ENCODE measurements around the gene KLK10.

Gene KLK10, protein sequence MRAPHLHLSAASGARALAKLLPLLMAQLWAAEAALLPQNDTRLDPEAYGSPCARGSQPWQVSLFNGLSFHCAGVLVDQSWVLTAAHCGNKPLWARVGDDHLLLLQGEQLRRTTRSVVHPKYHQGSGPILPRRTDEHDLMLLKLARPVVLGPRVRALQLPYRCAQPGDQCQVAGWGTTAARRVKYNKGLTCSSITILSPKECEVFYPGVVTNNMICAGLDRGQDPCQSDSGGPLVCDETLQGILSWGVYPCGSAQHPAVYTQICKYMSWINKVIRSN

DNA sequence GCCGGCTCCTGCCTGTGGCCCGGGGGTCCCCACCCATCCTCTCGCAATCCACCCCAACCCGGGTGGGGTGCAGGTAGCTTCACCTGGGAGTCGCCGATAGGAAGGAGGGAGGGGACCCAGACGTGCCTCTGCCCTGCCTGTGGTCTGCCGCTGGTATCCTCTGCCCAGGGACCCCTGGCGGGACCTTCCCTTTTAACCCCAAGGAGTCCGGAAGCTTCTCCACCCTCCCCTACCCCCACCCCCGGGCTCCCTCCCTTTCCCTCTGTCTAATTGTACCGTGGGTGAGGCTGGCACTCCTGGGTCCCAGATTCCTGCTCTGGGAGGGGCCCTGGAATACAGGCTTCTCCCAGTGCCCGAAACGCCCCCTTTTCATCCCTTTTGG lies at the start of gene KLK10:
Gene KLK10 (minus strand): TSS at position 166 of the 382 bp plus-strand sequence. CDS start 579 bp downstream, outside the sequence.
- Mint-ChIP-seq H3K27me3 (ENCODE audit: low read depth) (peaks cover 50% of the 10 kb centered on the region), H3K4me3 (peak within 1 kb of the TSS; percentile 14), H3K36me3 (ENCODE audit: low read depth) (peaks cover 2% of the 10 kb centered on the region), H3K9me3 (no peaks in the 10 kb centered on the region), H3K4me1 (ENCODE audit: low read depth) (peaks cover 3% of the 10 kb centered on the region), H3K27ac (no peak within 1 kb of the TSS)
- DNase-seq (ENCODE audit: low spot score): no peak

DNA sequence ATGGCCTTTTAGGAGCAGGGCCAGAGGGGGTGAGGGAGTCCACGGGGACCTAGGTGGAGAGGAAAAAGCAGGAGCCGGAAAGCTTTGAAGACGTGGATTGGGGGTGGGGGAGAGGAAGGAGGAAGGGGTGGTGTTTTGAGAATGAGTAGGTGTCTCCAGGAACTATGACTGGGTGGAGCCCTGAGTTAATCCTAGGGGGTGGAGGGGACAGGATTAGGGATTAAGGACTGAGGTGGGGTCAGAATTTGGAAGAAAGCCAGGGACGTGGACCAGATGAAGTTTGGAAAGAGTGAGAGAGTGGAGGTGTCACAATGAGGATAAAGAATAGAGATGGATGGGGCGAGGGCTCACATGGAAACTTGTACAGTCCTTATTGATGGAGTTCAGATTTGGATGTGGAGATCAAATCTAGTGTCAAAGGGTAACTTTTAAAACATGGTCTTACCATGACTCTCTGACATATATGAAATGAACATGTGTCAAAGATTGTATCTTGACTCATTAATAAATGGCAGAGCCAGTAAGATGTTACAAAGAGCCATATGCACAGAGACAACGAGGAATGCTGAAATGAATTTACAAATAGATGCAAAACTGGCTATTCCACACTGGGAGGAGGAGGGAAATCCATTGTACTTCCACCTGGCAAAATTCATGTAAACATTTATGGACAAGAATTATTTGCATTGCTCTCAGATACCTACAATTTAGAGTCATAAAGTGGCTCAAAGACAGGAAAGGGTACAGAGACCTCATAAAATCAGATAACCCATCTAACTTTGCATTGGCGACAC lies 47.1 kb upstream of the KLK10 start:
- Mint-ChIP-seq H3K27ac (no peak overlapping the region), H3K4me3 (no peak overlapping the region), H3K27me3 (ENCODE audit: low read depth) (peaks cover 19% of the 10 kb centered on the region), H3K4me1 (ENCODE audit: low read depth) (no peaks in the 10 kb centered on the region), H3K9me3 (no peaks in the 10 kb centered on the region), H3K36me3 (ENCODE audit: low read depth) (no peaks in the 10 kb centered on the region)
- no peak for DNase-seq (ENCODE audit: low spot score)

DNA sequence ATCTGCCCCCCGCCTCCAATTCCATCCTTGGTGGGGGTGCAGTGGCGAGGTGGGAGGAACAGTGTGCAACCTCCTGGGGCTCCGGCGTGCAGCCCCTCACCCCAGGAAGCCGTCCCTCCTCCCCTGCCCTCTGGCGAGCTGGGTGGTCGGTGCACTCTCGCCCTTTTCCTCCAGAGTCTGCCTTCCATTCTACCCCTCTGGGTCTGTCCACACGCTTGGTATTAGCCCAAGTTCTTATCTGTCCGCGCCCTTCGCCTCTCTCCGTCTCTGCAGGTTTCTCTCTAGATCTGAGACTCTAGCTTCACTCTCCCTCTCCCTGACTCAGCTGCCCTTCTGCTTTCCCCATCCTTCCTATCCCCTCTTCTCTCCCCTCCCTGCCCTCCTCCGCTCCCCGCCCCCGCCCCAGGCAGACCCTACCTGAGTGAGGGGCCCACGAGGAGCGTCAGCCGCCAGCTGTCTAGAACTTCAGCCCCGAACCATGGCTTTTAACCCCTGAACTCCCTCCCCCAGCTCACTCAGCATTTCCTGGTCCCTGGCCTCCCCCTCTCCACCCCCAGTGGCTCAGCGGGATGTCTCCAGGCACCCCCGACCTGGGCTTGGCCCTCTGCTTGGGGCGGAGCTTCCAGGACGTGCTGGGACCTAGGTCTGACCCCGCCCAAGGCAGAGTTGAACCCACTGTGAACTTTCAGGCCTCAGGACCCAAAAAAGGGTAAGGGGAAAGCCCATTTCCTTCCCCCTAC lies 45.9 kb upstream of the KLK10 start:
- Mint-ChIP-seq H3K9me3 (no peaks in the 10 kb centered on the region), H3K27ac (no peak overlapping the region), H3K4me3 (peak overlapping the region; percentile 15), H3K36me3 (ENCODE audit: low read depth) (no peaks in the 10 kb centered on the region), H3K4me1 (ENCODE audit: low read depth) (no peaks in the 10 kb centered on the region), H3K27me3 (ENCODE audit: low read depth) (peaks cover 19% of the 10 kb centered on the region)
- DNase-seq (ENCODE audit: low spot score): no peak

DNA sequence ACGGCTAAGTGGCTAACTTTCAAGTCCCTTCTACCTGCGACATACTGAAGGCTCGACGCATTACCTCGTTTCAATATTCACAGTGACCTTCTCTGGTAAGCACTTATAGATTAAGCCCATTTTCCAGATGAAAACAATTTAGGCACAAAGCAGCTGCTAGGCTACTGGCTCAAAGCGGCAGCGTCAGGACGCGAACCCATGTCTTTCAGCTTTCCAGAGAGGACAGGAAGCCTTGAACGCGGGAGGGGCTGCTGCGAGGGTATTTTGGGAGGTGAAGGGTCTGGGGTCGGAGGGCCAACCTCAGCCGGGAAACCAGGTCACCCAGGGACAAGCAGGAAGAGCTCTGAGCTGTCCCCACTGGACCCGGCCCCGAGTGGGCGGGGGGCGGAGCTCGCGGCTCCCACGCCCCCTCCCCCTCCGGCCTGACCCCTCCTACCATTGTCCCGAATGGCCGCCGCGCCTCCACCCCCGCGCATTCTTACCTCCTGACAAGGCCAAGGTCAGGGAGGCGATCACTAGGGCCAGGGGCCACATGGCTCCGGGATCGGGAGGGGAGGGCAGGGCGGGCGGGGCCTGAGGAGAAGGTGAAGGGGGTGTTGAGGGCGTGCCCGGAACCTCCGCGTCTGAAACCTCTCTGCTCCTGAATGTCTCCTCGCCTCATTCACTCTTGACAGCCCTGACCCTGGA lies 45.2 kb upstream of the KLK10 start, which contains the start of gene KLK13:
Gene KLK13 (minus strand): TSS at position 559 of the 687 bp plus-strand sequence. CDS start 25 bp downstream, at position 534.
- H3K4me3 Mint-ChIP-seq: peak within 1 kb of the TSS; percentile 15
- no peak within 1 kb of the TSS for H3K27ac Mint-ChIP-seq
- no peaks in the 10 kb centered on the region for H3K36me3 Mint-ChIP-seq (ENCODE audit: low read depth)
- no peak for DNase-seq (ENCODE audit: low spot score)
- no peaks in the 10 kb centered on the region for H3K9me3 Mint-ChIP-seq
- no peaks in the 10 kb centered on the region for H3K4me1 Mint-ChIP-seq (ENCODE audit: low read depth)
- H3K27me3 Mint-ChIP-seq (ENCODE audit: low read depth): peaks cover 19% of the 10 kb centered on the region

DNA sequence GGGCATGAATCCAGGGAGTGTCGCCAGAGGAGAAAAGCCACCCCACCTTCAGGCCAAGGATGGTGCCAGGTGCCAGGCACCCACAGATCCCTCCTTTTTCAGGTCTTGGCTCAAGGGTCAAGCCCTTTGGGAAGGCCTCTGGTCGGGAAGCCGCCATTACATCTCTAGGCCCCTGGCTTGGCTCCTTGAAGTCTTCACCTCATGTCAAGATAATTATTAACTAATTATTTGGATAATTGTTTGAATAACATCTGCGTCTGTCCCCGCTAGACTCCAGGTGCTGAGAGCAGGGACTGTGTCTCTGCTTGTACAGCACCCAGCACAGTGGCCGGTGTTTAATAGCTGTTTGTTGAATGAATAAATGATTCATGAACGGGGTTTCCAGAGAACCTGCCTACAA lies 44.2 kb upstream of the KLK10 start:
- Mint-ChIP-seq H3K36me3 (ENCODE audit: low read depth) (no peaks in the 10 kb centered on the region), H3K9me3 (no peaks in the 10 kb centered on the region), H3K4me3 (no peak overlapping the region), H3K27me3 (ENCODE audit: low read depth) (peaks cover 19% of the 10 kb centered on the region), H3K27ac (no peak overlapping the region), H3K4me1 (ENCODE audit: low read depth) (no peaks in the 10 kb centered on the region)
- no peak for DNase-seq (ENCODE audit: low spot score)

DNA sequence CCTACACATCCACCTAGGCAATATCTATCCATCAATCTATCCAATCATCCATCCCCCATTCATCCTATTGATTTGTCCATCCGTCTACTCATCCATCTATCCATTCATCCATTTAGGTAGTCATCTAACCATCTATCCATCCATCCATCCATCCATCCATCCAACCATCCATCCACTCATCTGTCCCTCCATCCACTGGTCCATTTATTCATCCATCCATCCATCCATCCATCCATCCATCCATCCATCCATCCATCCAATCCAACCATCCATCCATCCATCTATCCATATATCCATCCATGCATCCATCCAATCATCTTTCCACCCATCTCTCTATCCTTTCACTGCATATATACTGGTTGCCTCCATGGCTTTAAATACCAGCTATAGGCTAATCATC lies 41.5 kb upstream of the KLK10 start:
- Mint-ChIP-seq H3K9me3 (no peaks in the 10 kb centered on the region), H3K36me3 (ENCODE audit: low read depth) (no peaks in the 10 kb centered on the region), H3K4me3 (no peak overlapping the region), H3K27me3 (ENCODE audit: low read depth) (peaks cover 13% of the 10 kb centered on the region), H3K4me1 (ENCODE audit: low read depth) (no peaks in the 10 kb centered on the region), H3K27ac (no peak overlapping the region)
- DNase-seq (ENCODE audit: low spot score): no peak

DNA sequence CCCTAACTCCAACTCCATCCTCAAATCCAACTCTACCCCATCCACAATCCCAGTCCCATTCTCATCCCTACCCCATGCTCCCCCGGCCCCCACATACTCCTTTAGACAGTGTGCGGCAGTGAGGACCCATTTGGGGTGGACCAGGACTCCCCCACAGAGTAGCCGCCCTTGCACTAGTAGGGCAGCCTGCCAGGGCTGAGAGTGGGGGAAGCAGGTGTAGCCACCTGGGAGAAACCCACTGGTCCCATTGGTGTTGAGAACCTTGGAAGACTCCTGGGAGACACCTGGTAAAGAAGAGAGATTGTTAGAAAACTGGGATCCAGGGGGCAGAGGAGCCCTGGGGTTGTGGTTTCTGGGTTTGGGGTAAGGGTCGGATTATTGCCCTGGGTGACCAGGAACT lies 40.8 kb upstream of the KLK10 start:
- no peaks in the 10 kb centered on the region for H3K9me3 Mint-ChIP-seq
- no peaks in the 10 kb centered on the region for H3K4me1 Mint-ChIP-seq (ENCODE audit: low read depth)
- no peak for DNase-seq (ENCODE audit: low spot score)
- H3K4me3 Mint-ChIP-seq: no peak overlapping the region
- H3K36me3 Mint-ChIP-seq (ENCODE audit: low read depth): no peaks in the 10 kb centered on the region
- H3K27me3 Mint-ChIP-seq (ENCODE audit: low read depth): peaks cover 13% of the 10 kb centered on the region
- H3K27ac Mint-ChIP-seq: no peak overlapping the region

DNA sequence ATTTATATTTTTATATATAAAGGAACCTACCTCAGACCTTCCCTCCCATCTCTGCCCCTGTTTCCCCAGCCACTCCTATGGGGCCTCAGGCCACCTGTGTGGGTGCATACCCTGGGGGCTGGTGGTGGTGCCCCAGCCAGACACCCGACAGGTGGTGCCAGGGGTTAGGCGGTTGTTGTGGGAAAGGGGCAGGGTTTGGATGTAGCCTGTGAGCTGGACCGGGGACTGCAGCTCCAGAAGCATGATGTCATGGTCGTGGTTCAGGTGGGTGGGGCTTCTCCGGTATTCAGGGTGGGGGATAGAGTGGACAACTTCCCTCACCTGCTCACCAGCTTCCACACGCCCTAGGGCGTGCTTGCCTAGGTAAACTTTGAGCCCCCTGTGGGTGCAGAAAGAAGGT lies 40.2 kb upstream of the KLK10 start:
- DNase-seq (ENCODE audit: low spot score): no peak
- H3K4me3 Mint-ChIP-seq: no peak overlapping the region
- peaks cover 13% of the 10 kb centered on the region for H3K27me3 Mint-ChIP-seq (ENCODE audit: low read depth)
- H3K9me3 Mint-ChIP-seq: no peaks in the 10 kb centered on the region
- no peaks in the 10 kb centered on the region for H3K4me1 Mint-ChIP-seq (ENCODE audit: low read depth)
- no peak overlapping the region for H3K27ac Mint-ChIP-seq
- H3K36me3 Mint-ChIP-seq (ENCODE audit: low read depth): no peaks in the 10 kb centered on the region

DNA sequence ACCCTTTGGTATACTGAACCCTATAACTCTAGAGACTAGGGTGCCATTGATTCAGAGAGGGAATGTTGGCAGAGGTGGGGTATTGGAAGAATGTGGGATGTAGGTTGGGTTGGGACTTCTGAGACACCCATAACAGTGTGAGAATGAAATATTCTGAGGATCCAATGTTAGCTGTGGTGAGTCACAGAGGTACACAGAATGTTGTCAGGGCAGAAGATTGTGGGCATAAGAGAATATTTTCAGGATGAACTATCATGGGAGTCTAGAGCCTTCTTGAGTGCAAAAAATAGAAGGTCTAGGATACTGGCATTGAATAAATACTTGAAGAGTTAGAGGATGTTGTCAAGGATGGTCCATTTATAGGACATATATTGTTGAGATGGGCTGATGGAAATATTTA lies 36.4 kb upstream of the KLK10 start:
- Mint-ChIP-seq H3K27ac (no peak overlapping the region), H3K36me3 (ENCODE audit: low read depth) (no peaks in the 10 kb centered on the region), H3K27me3 (ENCODE audit: low read depth) (peaks cover 15% of the 10 kb centered on the region), H3K9me3 (no peaks in the 10 kb centered on the region), H3K4me1 (ENCODE audit: low read depth) (no peaks in the 10 kb centered on the region), H3K4me3 (no peak overlapping the region)
- DNase-seq (ENCODE audit: low spot score): no peak

DNA sequence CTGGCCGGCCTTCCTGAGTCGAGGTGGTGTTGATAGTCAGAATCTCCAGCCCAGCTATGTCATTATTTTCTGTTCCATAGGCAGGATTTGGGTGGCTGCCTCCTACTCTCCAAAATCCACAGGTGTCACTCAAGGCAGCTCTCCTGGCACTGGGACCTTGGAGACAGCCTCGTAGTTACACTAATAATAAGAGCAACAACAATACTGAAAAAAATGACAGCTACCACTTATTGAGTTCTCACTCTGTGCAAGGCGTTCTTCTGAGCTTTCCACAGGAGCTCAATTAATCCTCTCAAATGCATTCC lies 27.5 kb upstream of the KLK10 start:
- no peak overlapping the region for H3K4me3 Mint-ChIP-seq
- no peaks in the 10 kb centered on the region for H3K4me1 Mint-ChIP-seq (ENCODE audit: low read depth)
- no peak for DNase-seq (ENCODE audit: low spot score)
- H3K27me3 Mint-ChIP-seq (ENCODE audit: low read depth): peaks cover 9% of the 10 kb centered on the region
- H3K9me3 Mint-ChIP-seq: no peaks in the 10 kb centered on the region
- H3K36me3 Mint-ChIP-seq (ENCODE audit: low read depth): no peaks in the 10 kb centered on the region
- H3K27ac Mint-ChIP-seq: no peak overlapping the region

DNA sequence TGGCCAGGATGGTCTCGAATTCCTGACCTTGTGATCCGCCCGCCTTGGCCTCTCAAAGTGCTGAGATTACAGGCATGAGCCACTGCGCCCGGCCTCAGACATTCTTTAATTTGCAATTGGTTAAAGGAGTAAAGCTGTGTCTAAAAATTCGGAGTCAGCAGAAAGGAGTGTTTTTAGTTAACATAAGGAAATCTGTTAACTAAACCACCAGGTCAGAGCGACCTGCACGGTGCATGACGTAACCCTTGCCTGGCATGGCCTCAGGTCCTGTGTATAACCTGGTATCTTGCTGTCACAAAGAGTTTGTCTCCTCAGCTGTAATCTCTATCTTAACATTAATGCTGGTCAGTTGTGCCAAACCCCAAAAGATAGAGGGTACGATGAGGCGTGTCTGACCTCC lies 24.8 kb upstream of the KLK10 start:
- no peaks in the 10 kb centered on the region for H3K4me1 Mint-ChIP-seq (ENCODE audit: low read depth)
- no peak overlapping the region for H3K27ac Mint-ChIP-seq
- H3K4me3 Mint-ChIP-seq: no peak overlapping the region
- H3K9me3 Mint-ChIP-seq: no peaks in the 10 kb centered on the region
- no peaks in the 10 kb centered on the region for H3K36me3 Mint-ChIP-seq (ENCODE audit: low read depth)
- DNase-seq (ENCODE audit: low spot score): no peak
- H3K27me3 Mint-ChIP-seq (ENCODE audit: low read depth): peaks cover 9% of the 10 kb centered on the region

DNA sequence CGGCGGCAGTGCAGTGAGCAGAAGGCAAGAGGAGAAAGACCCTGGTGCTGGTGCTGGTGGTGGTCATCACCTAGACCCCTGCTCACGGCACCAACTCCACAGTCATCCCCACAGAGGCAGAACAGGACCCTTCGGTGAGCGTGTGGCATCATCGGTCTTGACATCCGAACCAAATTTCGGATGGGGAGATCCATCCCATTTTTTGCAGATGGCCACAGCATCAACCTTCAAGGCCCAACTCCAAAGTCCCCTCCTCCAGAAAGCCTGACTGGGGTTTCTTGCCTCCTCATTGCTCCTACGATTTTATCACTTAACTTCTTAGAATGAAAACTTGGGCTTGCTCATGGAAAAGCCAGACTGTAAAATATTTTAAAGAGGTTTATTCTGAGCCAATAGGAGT lies 24.0 kb upstream of the KLK10 start:
- Mint-ChIP-seq H3K4me3 (no peak overlapping the region), H3K36me3 (ENCODE audit: low read depth) (no peaks in the 10 kb centered on the region), H3K9me3 (no peaks in the 10 kb centered on the region), H3K27me3 (ENCODE audit: low read depth) (peaks cover 9% of the 10 kb centered on the region), H3K4me1 (ENCODE audit: low read depth) (no peaks in the 10 kb centered on the region), H3K27ac (no peak overlapping the region)
- no peak for DNase-seq (ENCODE audit: low spot score)

DNA sequence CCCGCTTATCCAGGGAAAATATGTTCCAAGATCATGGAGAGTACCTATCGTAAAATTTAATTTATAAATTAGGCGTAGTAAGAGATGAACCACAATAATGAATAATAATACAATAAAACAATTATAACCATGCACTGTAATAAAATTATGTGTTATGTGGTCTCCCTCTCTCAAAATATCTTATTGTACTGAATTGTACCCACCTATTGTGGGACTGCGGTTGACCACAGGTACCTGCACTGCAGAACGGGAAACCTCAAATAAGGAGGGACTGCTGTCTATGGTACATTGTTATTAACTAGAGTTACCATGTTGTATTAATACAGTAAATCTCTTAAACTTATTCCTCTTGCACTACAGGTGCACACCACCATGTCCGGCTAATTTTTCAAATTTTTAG lies 20.6 kb upstream of the KLK10 start:
- DNase-seq (ENCODE audit: low spot score): no peak
- no peaks in the 10 kb centered on the region for H3K27me3 Mint-ChIP-seq (ENCODE audit: low read depth)
- no peak overlapping the region for H3K27ac Mint-ChIP-seq
- H3K9me3 Mint-ChIP-seq: no peaks in the 10 kb centered on the region
- H3K4me1 Mint-ChIP-seq (ENCODE audit: low read depth): no peaks in the 10 kb centered on the region
- no peaks in the 10 kb centered on the region for H3K36me3 Mint-ChIP-seq (ENCODE audit: low read depth)
- H3K4me3 Mint-ChIP-seq: no peak overlapping the region

DNA sequence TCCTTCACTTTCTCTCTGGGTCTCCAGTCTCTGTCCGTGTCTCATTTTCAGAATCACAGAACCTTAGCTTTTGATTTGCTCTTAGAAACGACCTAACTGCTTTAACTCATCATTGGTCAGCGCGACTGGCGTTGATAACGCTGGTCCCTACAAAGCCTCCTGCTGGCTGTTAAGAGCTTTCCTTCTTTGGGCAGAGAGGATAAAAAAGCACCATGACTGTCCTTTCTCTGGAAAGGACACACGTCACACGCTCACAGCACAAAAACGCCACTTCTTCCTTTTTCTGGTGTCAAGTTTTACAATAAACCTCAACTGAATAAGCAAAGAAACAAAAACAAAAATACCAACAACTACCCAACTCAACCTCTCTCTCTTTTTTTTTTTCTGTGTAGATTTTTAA lies 17.0 kb upstream of the KLK10 start:
- Mint-ChIP-seq H3K4me3 (no peak overlapping the region), H3K4me1 (ENCODE audit: low read depth) (no peaks in the 10 kb centered on the region), H3K27me3 (ENCODE audit: low read depth) (peaks cover 3% of the 10 kb centered on the region), H3K27ac (no peak overlapping the region), H3K36me3 (ENCODE audit: low read depth) (no peaks in the 10 kb centered on the region), H3K9me3 (no peaks in the 10 kb centered on the region)
- DNase-seq (ENCODE audit: low spot score): no peak
